AG04450 (cell line): ENCODE data around the gene ZSCAN20. TPM values are rescaled to one million over a fixed set of nuclear protein-coding genes. Genes with fewer than 3 reads are reported as not detected.

Experiments used
- CTCF ChIA-PET: fragments of 300-600, 350-600 bp; formaldehyde crosslinking; extraction: SDS; loops from one replicate; lab custom pipeline; 2022; ENCODE audit warnings: antibody characterized with exemption, inconsistent platforms; lab: Charles Lee
- POLR2A ChIA-PET: fragments of 350-600 bp; formaldehyde crosslinking; extraction: SDS; loops from one replicate; lab custom pipeline; 2021; ENCODE audit warnings: antibody characterized with exemption, inconsistent platforms; lab: Yijun Ruan, JAX
- DNase-seq: peaks from one replicate; pipeline ENCODE4 v3.0.0-alpha.2; 2011; ENCODE audit warnings: low read depth, low spot score
- H3K27ac ChIP-seq: one replicate; pipeline ENCODE4 v1.5.1; 2012; ENCODE audit warnings: low read depth, low read length, control low read depth
- H3K27me3 ChIP-seq: one replicate; pipeline ENCODE4 v1.6.0; 2012; ENCODE audit warnings: low read length; ENCODE audit not compliant: control insufficient read depth, insufficient read depth
- H3K4me3 ChIP-seq: 2 replicates; pipeline ENCODE4 v1.5.1; 2011; ENCODE audit warnings: mild to moderate bottlenecking, low read depth, low read length, control low read depth
- H3K9me3 ChIP-seq: 2 replicates; pipeline ENCODE4 v1.5.1; 2012; ENCODE audit warnings: low read length; ENCODE audit not compliant: control insufficient read depth, insufficient read depth
- CTCF ChIP-seq: IDR thresholded peaks from 2 replicates; pipeline ENCODE4 v1.5.1; 2011; ENCODE audit warnings: low read depth, low read length, control low read depth, inconsistent platforms
- polyA plus RNA-seq: library from polyadenylated mRNA; depleted of rRNA; stranded (reverse); fragments of >200 nt; gene quantifications from 2 replicates; pipeline ENCODE4 v1.2.3, GENCODE V29; 2011

The ZSCAN20 gene
- polyA plus RNA-seq, 1 experiment: 3.9 TPM

GRCh38 chr1:33488624-33489023, 16.2 kb downstream of the ZSCAN20 start:
- CTCF ChIA-PET: no interaction called here
- no peaks in the 10 kb centered on the region for H3K27me3 ChIP-seq
- no peak overlapping the region for H3K4me3 ChIP-seq
- POLR2A ChIA-PET: no interaction called here
- no peak overlapping the region for H3K27ac ChIP-seq
- DNase-seq: no peak
- peaks cover 23% of the 10 kb centered on the region for H3K9me3 ChIP-seq
- no peak for TF ChIP-seq CTCF

- no peak overlapping the region for H3K27ac ChIP-seq
- H3K27me3 ChIP-seq: no peaks in the 10 kb centered on the region
- ChIA-PET CTCF (no interaction called here), POLR2A (no interaction called here)
- H3K9me3 ChIP-seq: peaks cover 50% of the 10 kb centered on the region
- no peak for DNase-seq
- H3K4me3 ChIP-seq: no peak overlapping the region
- TF ChIP-seq CTCF: no peak
Observed at GRCh38 chr1:33494929-33495328, 22.5 kb downstream of the ZSCAN20 start.

GRCh38 chr1:33497410-33497809, 25.0 kb downstream of the ZSCAN20 start:
- ChIA-PET POLR2A (no interaction called here), CTCF (no interaction called here)

GRCh38 chr1:33500547-33500946, 28.1 kb downstream of the ZSCAN20 start:
- no peaks in the 10 kb centered on the region for H3K27me3 ChIP-seq
- DNase-seq: no peak
- no peak overlapping the region for H3K27ac ChIP-seq
- ChIA-PET POLR2A (no interaction called here), CTCF (interaction anchor here (0.6 to 0.7 kb wide), 6 partner anchors 10 to 38 kb away, joined by 3 to 5 read pairs (median 3); no protein-coding TSS in a partner anchor)
- peaks cover 17% of the 10 kb centered on the region for H3K9me3 ChIP-seq
- TF ChIP-seq CTCF: peak; percentile 27; the same call in 1 of the 2 replicates
- no peak overlapping the region for H3K4me3 ChIP-seq

More at GRCh38 chr1:33497410-33497809, 25.0 kb downstream of the ZSCAN20 start:
- no peak for DNase-seq
- Histone ChIP-seq H3K4me3 (no peak overlapping the region), H3K27ac (no peak overlapping the region), H3K9me3 (peaks cover 46% of the 10 kb centered on the region), H3K27me3 (no peaks in the 10 kb centered on the region)
- no peak for TF ChIP-seq CTCF

- no peaks in the 10 kb centered on the region for H3K27me3 ChIP-seq
- no peak for TF ChIP-seq CTCF
- DNase-seq: no peak
- ChIA-PET CTCF (interaction anchor here (0.7 kb wide), 1 partner anchor 418 kb away, joined by 4 read pairs; no protein-coding TSS in a partner anchor), POLR2A (no interaction called here)
- no peak overlapping the region for H3K4me3 ChIP-seq
- peaks cover 12% of the 10 kb centered on the region for H3K9me3 ChIP-seq
- no peak overlapping the region for H3K27ac ChIP-seq
Observed at GRCh38 chr1:33501309-33501708, 28.9 kb downstream of the ZSCAN20 start.
